ENCODE data around the gene NPM3. TPM values are rescaled to one million over a fixed set of nuclear protein-coding genes. Genes with fewer than 3 reads are reported as not detected.

Gene NPM3
- total RNA-seq, 4 donors from 2014 or later: 17.5 to 47.7 (median 30.1) TPM

- H3K27me3 ChIP-seq: peaks cover 0 to 65% of the 10 kb centered on the region in 2 donors
- H3K4me1 ChIP-seq: peaks cover 0 to 74% (median 26%) of the 10 kb centered on the region in 4 donors
- no peak overlapping the region for H3K4me3 ChIP-seq
- DNase-seq (ENCODE audit: low spot score in 2 of 2): no peak
- no peaks in the 10 kb centered on the region for H3K36me3 ChIP-seq
- WGBS, 2 donors: 55 to 58% methylated on average over 11 of the region's 12 CpGs
- no peaks in the 10 kb centered on the region for H3K9me3 ChIP-seq
- TF ChIP-seq EP300 (IDR thresholded peaks at IDR 0.05) (no peak), CTCF (IDR thresholded peaks at IDR 0.05) (no peak)
- no peak overlapping the region for H3K27ac ChIP-seq
Observed at GRCh38 chr10:101778151-101778780, 5.0 kb downstream of the NPM3 start.

- no peak overlapping the region for H3K4me3 ChIP-seq
- TF ChIP-seq EP300 (IDR thresholded peaks at IDR 0.05): no peak
- no peak for TF ChIP-seq POLR2A (IDR thresholded peaks at IDR 0.05)
- no peak for TF ChIP-seq CTCF (IDR thresholded peaks at IDR 0.05)
- H3K9me3 ChIP-seq: no peaks in the 10 kb centered on the region
- H3K4me1 ChIP-seq: peaks cover 0 to 71% (median 24%) of the 10 kb centered on the region in 4 donors
- no peak for DNase-seq (ENCODE audit: low spot score in 2 of 2)
- peaks cover 0 to 71% of the 10 kb centered on the region in 2 donors for H3K27me3 ChIP-seq
- no peak overlapping the region for H3K27ac ChIP-seq
- no peaks in the 10 kb centered on the region for H3K36me3 ChIP-seq
- 97 to 98% methylated on average over 3 of the region's 3 CpGs for WGBS, 2 donors
Observed at GRCh38 chr10:101777619-101778145, 5.6 kb downstream of the NPM3 start.

GRCh38 chr10:101776161-101776817 is 7.0 kb downstream of the NPM3 start:
- peaks cover 0 to 57% (median 23%) of the 10 kb centered on the region in 4 donors for H3K4me1 ChIP-seq
- peak overlapping the region in 1 of 4 donors; percentile 26 for H3K4me3 ChIP-seq
- H3K36me3 ChIP-seq: no peaks in the 10 kb centered on the region
- no peak for TF ChIP-seq POLR2A (IDR thresholded peaks at IDR 0.05)
- TF ChIP-seq EP300 (IDR thresholded peaks at IDR 0.05): no peak
- TF ChIP-seq CTCF (IDR thresholded peaks at IDR 0.05): no peak
- WGBS, 2 donors: 9% methylated on average over 28 to 38 of the region's 74 CpGs
- peaks cover 0 to 85% of the 10 kb centered on the region in 2 donors for H3K27me3 ChIP-seq
- DNase-seq (ENCODE audit: low spot score in 2 of 2): no peak
- no peak overlapping the region for H3K27ac ChIP-seq
- H3K9me3 ChIP-seq: no peaks in the 10 kb centered on the region

- DNase-seq (ENCODE audit: low spot score in 2 of 2): no peak
- peaks cover 0 to 52% (median 23%) of the 10 kb centered on the region in 4 donors for H3K4me1 ChIP-seq
Observed at GRCh38 chr10:101775273-101776160, 7.7 kb downstream of the NPM3 start, which contains the start of gene FGF8. TSS of gene FGF8 (minus strand) at chr10:101776114. CDS start at chr10:101775900, 214 bp downstream.

More at GRCh38 chr10:101775273-101776160, 7.7 kb downstream of the NPM3 start, which contains the start of gene FGF8:
- no peak for TF ChIP-seq POLR2A (IDR thresholded peaks at IDR 0.05)
- TF ChIP-seq EP300 (IDR thresholded peaks at IDR 0.05): no peak
- no peak for TF ChIP-seq CTCF (IDR thresholded peaks at IDR 0.05)
- H3K27ac ChIP-seq: no peak within 1 kb of the TSS
- no peaks in the 10 kb centered on the region for H3K9me3 ChIP-seq
- WGBS, 2 donors: 2 to 4% methylated on average over 24 to 45 of the region's 98 CpGs
- H3K36me3 ChIP-seq: no peaks in the 10 kb centered on the region
- H3K4me3 ChIP-seq: peak within 1 kb of the TSS in 1 of 4 donors; percentile 26
- H3K27me3 ChIP-seq: peaks cover 0 to 91% of the 10 kb centered on the region in 2 donors
